ENCODE data around the gene FANCC.
"Not testable (repeated sequence)": the region's sequence is repeated elsewhere in the genome, so short reads cannot be mapped to it uniquely, and the experiment has no call there.

The FANCC gene

DNA sequence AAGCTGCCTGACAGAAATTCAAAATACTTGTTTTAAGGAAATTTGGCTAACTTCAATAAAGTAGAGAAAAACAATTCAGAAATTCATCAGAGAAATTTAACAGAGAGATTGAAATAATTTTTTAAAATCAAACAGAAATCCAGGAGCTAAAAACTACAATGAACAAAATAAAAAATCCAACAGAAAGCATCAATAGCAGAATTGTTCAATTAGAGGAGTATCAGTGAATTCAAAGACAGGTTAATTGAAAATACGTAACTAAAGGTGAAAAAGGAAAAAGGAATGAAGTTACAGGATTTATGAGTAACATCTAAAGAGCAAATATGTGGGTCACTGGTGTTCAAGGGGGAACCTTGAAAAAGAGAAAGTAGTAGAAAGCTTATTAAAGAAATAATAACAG is 36.8 kb downstream of the FANCC start:
- no peak for DNase-seq

DNA sequence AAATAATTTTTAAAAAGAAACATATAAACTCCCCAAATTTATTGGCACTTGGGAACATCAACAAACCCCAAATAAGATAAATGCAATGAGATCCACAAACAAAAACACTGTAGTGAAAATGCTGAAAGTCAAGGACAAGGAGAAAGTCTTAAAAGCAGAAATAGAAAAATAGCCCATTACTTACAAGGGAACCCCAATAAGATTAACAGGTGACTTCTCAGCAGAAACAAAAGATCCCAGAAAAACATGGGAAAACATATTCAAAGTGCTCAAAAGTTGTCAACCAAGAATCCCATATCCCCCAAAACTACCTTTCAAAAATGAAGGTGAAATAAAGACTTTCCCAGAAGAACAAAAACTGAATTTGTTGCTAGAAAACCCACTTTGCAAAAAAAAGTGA is 40.0 kb downstream of the FANCC start:
- no peak for DNase-seq

DNA sequence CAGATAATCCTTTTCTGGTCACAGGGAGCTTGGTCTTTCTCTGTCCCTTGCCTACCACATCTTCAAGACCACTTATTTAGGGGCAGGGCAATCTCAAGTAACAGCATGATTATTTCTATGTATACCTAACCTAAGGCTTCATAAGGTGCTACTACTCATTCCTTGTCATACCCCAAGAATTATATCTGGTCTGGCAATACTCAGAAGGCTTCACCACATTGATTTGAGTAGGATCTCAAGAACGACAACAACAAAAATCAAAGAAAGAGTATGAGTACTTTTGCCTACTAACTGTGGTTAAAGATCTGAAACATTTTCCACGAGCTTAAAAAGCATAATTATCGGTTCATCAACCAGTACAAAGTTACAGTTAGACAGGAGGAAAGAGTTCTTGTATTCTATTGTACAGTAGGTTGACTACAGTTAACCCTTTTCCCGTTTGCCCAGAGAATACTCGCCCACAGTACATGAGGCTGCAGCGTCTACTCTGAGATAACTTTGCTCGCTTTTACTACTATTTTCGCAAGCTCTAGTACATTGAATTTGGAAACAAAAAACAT is 41.0 kb downstream of the FANCC start:
- no peak for DNase-seq

DNA sequence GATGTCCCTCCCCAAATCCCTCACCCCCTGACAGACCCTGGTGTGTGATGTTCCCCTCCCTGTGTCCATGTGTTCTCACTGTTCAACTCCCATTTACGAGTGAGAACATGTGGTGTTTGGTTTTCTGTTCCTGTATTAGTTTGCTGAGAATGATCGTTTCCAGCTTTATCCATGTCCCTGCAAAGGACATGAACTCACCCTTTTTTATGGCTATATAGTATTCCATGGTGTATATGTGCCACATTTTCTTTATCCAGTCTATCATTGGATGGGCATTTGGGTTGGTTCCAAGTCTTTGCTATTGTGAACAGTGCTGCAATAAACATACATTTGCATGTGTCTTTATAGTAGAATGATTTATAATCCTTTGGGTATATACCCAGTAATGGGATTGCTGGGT is 43.3 kb downstream of the FANCC start:
- not testable (repeated sequence) for DNase-seq

DNA sequence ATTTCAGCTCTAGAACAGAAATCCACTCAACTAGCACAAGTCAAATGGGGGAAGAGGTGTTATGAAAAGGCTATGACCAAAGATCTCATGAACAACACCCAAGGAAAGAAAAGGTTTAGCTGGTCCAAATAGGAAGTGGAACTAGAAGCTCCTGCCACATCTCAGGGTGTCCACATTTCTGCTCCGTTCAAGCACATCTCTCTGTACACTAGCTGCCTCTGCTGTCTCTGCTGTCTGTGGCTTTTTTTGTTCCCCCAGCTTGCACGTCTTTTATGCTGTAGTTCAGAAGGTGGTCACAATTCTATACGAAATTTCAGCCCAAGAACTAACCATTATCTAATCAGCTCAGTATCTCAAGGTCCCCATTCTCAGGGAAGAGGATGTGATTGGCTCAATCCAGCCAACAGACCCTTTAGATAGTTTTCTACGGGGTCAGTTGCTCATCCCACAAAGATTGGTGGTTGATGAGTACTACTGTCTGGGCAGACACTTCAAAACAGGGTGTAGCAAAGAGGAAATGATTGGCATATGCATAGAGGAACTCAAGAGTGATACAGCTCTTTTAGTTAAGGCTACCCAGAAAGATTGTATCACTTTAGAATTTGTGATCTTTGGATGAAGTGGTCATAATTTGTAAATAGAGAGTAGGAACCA is 44.0 kb downstream of the FANCC start:
- DNase-seq = no peak

DNA sequence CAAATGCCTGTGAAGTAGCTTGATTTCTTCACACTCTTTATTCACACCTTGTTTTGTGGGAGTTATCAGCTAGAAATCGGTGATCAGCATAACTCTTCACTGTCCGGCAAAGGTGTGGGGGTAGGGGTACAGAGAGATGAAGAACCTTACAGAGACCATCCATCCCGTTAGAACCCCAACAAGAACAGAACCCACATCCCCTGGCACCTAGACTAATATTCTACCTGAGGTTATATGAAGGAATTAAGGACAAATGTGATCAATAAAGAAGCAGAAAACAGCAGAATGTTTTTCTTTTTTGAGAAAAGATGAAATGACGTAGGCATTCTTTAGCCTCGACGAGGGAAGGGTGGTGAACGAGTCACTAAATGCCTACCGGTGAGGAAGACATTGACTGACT is 44.7 kb downstream of the FANCC start:
- no peak for DNase-seq

DNA sequence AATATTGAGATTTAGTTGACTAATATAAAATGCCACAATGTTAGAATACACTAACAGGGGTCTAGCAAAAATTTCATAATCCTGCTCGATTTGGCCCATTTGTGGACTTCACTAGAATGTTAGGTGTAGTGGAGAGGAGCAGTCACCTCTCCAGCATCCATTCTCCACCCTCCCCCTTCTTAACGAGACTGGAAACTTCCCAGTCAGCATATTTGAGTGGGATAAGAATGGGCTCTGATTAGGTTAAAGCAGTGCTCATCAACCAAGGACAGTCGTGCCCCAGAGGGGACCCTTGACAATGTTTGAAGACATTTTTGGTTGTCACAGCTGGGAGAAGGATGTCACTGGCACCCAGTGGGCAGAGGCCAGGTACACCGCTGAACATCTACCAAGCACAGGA is 46.7 kb downstream of the FANCC start:
- no peak for DNase-seq

DNA sequence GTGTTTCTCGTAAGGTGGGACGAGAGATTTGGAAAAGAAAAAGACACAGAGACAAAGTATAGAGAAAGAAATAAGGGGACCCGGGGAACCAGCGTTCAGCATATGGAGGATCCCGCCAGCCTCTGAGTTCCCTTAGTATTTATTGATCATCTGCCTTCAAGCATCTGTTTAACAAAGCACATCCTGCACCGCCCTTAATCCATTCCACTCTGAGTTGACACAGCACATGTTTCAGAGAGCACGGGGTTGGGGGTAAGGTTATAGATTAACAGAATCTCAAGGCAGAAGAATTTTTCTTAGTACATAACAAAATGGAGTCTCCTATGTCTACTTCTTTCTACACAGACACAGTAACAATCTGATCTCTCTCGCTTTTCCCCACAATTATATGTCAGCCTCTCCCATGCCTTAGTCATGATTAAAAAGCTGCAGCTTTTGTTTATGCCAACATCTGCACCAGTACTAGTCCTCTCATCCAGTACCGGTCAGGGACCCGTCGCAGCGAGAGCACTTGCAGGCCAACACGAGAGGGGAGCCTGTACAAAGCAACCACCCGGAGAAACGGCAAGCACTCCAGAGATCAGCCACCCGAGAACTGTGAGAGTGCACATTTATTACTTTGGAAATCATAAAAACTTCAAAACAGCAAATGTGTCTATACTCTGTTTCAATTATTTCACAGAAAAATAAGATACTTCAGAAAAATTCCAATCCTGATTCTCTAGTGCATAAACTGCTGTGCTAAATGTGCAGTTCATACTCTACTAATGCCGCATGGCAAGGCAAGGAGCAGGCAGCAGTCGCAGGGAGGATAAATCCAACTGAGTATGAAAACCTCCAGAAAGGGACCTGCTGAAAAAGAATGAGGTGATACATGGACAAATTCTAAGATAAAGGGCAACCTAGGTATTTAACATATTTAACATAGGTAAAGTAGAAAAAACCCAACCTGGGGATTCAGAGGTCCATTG is 47.4 kb downstream of the FANCC start:
- not testable (repeated sequence) for DNase-seq

DNA sequence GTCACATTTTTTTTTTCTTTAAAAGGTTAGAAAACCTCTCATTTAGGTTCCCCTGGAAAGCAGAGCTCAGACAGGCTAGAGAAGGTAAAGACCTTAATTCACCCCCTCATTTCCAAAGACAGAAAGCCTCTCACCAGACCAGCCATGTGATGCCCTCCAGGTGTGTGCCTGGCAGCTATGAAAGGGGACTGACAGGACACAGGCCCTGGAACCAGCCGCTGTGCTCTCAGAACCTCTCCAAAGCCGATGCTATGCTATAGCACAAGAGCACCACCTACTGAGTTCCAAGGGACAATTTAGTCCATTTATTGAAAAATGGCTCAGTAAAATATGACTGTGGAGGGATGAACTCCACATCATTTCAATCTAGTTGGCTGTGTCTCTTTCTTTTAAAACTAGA is 48.8 kb downstream of the FANCC start:
- peak; percentile 75 for DNase-seq

DNA sequence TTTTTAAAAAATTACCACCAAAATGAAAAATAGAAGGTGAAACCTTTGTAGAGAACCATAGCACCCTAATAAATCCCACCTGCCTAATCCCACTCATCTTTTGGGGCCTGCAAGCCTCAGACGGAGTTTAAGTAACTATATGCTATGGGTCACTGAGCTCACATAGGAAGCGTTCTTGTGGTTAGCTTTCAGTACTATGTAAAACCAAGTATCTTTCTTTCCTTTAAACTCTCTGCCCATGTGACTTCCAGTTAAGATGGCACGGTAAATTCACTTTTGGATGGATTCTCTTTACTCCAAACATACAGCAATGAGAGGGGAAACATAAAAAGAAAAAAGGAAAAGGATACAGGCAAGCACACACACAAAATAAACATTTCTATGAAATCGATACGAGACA is 50.9 kb downstream of the FANCC start:
- no peak for DNase-seq

DNA sequence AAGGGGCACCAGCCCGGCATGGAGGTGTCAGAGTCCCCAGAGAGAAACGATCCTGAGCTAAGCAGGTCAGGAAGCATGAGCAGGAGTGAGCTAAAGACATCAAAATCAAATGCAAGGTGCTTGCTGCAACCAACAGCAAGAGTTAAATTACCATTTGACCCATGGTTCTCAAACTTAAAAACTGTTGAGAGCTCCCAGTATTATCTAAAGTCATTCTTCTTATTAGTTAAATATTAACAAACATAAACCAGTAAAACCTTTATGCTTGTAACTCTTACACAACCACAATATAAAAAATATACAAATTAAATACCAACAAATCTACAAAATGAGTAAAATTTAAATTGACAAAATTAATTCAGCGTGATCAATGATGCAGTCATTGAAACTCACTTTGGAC is 51.5 kb downstream of the FANCC start:
- DNase-seq = no peak

DNA sequence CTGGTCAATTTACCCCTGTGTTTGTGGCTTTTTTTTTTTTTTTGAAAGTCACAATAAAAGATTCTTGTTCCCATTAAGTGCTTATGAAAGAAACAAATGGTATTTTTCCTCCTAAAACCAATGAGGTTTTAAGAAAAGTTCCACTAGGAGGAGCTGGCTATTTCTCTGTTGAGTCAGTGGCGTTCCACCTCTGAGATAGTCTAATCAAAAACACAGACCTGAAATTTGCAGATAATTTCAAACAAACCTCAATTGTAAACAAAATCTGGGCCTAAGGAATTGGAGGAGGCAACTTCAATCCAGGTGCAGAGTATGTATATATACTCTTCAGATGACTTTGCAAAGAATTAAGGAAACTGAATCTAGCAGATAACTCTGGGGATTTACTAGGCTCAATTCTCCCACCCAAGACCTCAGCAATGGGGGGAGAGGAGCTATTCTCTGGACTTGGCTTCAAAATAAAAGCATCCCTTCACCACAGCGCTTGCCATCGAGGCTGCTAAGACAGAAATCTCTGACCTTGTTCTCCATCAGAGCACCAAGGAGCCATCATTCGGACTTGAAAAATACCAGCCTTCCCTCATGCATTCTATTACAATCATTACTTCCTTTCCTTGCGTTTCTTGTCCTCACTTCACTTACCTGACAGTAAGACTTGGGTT is 52.4 kb downstream of the FANCC start:
- no peak for DNase-seq

DNA sequence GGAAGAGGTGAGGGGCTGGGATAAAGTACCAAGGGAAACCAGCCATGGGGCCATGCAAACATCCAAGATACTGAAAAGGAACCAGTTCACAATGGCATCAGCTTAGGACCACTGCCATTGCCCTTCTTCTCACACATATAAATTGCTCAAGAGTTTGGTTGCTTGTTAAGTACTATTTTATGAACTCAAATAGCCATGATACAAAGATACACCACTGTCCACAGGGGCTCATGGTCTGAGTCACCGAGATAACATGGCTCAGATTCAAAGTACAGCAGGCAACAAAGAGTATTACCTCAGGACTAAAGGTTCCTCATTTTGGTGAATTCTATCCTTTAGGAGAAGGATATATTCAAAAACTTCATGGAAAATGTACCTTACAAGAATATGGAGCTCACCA is 55.6 kb downstream of the FANCC start:
- no peak for DNase-seq

DNA sequence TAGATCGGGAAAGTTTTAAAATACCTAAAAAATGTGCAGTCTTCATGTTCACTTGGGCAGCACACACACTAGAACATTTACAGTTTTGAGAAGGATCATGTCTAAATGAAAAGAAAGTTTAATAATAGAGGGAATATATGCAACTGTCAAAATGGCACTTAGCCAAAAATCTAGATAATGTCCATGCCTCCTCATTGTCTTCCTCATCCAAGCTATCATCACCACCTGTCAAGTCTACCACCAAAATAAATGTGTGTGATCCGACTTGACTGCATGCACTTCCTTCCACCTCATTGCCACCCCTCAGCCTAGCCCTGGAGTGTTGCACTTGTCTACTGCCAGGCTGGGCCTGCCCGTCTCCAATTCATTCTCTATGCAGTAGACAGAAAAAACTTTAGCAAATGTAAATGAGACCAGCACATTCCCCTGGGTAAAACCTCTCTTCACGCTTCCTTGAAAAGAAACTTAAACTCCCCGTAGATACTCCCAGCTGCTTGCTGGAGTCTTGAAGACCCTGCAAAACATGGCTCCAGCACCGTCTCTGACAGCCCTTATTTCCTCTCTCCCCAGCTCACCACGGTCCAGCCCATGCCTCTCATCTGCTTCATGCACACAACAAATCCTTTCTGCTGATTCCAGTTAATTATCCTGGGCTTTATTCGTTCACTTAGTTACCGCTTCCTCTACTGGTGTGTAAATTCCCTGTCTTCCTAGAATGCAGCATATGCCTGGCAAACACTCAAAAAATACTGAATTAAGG is 66.9 kb downstream of the FANCC start:
- no peak for DNase-seq

DNA sequence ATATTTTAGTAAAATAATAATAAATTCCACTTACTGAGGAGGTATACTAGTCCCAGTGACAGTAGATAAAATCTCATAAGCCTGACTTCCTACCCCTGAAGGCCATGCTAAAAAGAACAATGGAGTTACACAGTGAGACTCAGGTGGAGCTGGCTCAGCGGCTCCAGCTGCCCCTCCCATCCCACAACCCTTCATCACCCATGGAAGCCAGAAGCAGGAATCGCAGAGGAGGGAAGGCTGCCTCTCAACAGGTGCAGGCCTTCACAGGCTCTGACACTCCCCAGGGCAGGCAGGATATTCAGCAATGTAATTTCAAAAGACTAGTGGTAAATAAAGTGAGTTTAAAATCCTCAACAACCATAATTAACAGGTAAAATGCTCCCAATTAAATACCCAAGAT is 67.5 kb downstream of the FANCC start:
- DNase-seq = peak; percentile 62

DNA sequence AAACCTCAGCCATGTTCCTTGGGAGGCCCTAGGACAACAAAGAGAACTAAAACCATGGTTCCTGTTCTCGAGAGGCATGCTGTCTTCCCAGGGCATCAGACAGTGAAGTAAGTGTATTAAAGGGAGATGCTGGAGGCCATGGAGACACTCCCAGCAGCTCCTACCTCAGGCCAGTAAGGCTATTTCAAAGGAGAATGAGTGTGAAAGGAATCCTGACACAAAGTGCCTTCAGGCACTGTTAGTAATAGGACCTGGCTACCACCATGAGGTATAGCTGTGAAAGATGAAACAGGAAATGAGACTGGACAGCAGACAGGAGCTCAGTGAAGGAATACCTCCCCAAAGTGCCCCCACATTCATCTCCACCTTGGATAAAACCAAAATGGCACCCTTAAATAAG is 71.0 kb downstream of the FANCC start:
- no peak for DNase-seq

DNA sequence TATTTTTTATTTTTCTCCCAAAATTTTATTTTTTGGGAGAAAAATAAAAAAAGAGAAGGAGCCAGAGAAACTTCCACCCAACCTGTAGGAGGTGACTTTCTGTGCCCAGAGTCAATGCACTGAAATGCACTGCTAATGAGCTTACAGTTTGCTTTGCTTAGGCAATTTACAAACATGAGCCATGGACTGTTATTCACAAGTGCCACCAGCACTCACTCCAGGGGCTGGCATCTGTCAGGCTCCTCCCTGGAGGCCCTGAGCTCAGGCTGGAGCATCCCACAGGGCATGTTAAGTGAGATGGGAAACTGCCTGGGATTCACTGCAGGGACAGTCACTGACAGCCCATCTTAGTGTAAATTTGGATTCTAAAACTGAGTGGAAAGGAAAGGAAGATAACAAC is 74.9 kb downstream of the FANCC start:
- no peak for DNase-seq

DNA sequence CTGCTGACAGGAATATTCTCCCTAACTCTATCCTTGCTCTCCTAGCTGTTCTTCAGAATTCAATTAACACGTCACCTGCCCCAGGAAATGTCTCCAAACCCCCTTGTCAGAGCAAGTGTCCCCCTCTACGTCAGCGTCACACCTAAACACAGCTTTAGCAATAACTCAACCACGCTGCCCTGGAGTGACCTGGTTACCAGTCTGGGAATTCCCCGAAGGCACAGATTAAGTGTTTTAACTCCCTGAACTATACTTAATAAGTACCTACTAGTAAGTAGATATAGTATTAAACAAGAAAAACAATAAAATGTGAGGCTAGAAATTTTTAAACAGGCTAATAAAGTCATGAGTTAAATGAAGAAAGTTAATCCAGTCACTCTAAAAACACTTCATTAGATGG is 78.4 kb downstream of the FANCC start:
- no peak for DNase-seq

DNA sequence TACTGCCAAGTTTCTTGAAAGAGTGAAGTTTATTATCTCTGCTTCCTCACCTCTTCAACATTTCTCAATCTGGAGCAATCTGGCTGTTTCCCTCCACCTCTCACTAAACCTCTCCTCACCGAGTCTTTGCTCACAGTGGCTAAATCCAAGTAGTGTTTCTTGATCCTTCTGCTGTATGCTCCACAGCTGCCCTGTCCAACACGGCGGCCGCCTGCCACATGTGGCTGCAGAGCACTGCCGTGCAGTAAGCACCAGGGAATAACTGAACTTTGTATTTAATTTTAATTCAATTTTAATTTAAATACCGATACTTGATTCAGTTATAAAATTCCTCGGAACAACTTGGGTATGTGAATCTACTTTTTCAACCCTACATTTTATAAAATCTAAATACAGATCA is 80.2 kb downstream of the FANCC start:
- no peak for DNase-seq

DNA sequence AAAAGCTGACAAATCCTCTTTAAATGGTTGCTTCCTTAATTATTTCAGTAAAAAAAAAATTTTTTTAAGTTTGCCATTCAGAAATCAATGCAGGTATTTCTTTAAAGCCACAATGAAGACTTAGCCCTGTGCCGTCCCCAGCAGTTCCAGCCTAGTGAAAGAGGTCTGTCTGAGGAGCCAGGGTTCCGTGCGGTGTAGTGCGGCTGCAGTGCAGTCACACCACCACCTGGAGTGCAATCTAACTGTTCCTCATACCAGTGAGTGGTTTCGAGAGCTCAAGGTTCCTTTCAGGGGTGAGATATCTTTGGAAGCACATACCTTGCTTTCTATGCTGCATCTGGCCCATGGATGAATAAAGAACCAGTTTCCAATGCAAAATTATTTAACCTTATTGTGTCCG is 87.5 kb downstream of the FANCC start:
- DNase-seq = no peak

DNA sequence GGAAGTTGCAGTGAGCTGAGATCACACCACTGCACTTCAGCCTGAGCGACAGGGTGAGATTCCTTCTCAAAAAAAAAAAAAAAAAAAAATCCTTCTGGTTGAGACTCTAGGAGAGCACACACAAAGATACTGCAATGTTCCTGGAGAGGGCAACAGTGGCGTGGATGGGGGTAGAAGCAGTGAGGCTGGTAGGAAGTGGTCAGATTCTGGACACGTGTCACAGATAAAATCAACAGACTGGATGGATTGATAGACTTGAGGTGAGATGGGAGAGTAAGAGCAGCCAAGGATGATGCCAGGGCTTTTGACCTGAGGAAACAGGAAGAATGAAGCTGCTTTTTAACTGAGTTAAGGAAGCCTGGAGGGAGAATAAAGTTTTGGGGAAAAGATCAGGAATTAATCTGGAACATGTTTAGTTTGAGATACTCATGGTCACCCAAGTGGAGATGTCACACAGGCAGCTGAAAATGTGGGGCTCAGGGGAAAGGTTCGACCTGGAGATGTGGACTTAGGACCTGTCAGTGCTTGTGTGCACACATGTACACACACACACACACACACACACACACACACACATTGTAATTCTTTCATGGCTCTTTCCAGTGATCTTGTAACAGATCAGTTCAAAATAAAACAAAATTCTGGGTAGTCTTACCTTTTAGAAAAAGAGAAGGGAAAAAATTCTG is 88.1 kb downstream of the FANCC start:
- no peak for DNase-seq

DNA sequence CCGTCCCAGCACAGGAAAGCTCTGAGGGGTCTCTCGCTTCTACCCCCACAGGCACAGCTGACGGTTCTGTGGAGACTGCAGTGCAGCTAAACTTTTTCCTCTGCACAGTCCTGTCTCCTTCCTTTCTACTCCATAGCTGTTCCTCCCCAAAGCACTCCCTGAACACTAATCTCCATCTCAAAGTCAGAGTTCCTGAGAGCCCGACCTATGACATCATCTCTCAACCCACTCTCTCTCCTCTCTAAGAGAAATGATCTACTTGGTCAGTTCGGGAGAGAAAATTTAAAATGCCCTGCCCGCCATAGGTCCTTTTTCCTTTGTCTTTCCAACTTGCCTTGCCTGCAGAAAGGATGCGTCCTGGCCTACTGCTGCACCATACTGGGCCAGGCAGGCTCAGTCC is 90.6 kb downstream of the FANCC start:
- DNase-seq = no peak

Measured in NCI-H2029 (cell line).